CMK (cell line): Measurements from ENCODE around the gene CDHR2.
A peak's percentile ranks its signal among the peaks of the same experiment; 100 is the strongest.
"Not testable (repeated sequence)": the region's sequence is repeated elsewhere in the genome, so short reads cannot be mapped to it uniquely, and the experiment has no call there.

Experiments
- DNase-seq: peaks from one replicate; pipeline ENCODE4 v3.0.0-alpha.2; 2010; ENCODE audit warnings: low read depth

Gene CDHR2

DNA sequence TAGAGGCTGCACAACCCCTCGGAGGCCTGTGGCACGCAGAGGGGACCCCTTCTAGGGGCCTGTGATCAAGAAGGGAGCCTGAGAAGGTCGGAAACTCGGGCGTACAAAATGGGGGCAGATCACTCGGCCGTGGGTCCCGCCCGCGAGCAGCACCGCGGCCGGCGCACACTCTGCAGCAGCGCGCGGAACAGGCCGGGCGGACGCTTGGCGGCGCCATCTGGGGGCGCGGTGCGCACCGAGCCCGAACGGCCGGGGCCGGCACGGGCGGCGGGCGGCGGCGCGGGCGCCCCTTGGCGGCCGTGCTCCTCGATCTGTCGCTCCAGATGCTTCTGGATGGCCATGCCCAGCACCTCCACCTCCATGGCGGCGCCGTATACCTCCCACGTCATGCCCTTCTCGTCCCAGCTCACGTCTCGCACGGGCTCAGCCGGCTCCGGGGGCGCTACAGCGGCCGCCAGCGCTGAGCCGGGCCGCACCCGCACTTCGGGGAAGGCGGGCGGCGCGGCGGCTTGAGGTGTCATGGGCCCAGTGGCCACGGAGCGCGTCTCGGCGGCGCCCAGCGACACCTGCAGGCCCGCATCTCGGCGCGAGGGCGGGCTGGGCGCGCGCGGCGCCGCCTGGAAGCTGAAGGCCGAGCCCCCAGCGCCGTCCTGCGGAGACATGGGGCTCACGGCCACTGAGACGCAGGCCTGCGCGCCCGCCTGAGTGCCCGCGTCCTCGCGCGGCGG is 47.7 kb downstream of the CDHR2 start:
- no peak for DNase-seq

DNA sequence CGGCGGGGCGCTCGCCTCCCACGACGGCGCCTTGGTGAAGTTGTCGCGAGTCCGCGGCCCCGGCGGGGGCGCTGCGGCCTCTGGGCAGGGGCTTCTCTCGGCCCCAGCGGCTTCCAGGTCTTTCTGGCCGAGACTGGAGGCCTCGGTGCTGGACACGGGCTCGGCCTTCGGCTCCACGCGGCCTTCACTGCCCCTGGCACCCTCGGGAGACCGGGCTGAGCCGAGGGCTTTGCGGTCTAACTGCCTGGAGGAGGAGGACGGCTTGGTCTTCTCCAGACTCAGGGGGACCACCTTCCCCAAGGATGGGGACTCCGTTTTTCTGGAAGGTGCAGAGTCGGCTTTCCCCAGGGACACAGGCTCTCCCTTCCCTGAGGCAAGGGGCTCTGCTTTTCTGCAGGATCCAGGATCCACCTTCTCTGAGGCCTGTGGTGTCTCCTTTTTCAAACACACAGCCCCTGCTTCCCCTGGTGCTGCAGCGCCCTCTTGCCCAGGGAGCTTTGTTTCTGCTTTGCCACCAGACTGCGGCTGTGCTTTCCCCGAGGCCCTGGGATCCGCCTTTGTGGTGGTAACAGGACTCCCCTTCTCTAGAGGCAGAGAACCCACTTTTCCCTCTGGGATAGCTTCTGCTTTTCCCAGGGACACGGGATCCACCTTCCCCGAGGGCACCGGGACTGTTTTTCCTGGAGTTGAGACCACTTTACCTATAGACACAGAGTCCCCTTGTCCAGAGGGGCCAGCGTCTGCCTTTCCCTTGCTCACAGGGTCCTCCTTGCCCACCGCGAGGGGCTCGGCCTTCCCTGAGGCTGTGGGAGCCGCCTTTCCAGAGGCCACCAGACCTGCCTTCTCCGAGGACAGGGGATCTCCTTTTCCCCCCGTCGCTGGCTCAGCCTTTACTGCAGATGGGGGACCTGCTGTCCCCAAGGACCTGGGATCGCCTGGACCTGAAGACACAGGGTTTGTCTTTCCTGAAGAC is 48.6 kb downstream of the CDHR2 start:
- no peak for DNase-seq

GRCh38 chr5:176599749-176600430 is 50.7 kb downstream of the CDHR2 start:
- not testable (repeated sequence) for DNase-seq

GRCh38 chr5:176601901-176602482 is 52.9 kb downstream of the CDHR2 start:
- no peak for DNase-seq

DNA sequence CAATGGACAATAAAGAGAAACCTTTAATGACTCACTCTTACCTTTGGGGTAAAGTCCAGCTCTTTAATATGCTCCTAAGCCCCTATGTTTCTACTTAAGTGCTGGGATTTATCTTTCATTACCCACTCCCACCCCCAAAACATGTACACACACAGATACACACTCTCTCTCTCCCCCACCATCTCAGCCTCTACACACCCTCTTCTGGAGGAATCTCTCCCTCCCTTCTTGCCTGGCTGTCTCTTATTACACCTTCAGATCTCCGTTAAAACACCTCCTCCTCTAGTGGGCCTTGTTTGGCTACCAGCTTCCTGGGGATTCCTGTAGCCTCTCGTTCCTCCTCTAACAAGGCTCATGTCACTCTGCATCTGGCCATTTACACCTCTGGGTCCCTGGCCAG is 53.9 kb downstream of the CDHR2 start:
- no peak for DNase-seq

- no peak for DNase-seq
Measured at GRCh38 chr5:176606032-176606431, 56.9 kb downstream of the CDHR2 start.

DNA sequence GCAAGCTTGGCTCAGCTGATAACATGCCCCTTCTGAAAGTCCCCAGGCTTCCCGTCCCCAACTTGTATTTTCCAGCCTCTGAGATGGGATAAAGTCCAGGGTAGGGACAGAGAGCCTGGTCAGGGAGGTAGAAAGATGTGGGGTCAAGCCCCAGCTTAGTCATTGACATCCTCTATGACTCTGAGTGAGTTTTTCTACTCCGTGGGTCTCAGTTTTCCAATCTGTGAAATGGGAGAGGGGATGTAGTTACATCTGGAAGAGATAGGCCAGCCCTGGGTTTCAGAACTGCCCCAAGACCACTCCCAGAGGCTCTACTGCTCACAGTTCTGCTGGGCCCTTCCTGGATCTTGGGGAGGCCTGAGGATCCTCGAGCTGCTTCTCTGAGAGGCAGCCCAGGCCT is 57.7 kb downstream of the CDHR2 start:
- DNase-seq = no peak

DNA sequence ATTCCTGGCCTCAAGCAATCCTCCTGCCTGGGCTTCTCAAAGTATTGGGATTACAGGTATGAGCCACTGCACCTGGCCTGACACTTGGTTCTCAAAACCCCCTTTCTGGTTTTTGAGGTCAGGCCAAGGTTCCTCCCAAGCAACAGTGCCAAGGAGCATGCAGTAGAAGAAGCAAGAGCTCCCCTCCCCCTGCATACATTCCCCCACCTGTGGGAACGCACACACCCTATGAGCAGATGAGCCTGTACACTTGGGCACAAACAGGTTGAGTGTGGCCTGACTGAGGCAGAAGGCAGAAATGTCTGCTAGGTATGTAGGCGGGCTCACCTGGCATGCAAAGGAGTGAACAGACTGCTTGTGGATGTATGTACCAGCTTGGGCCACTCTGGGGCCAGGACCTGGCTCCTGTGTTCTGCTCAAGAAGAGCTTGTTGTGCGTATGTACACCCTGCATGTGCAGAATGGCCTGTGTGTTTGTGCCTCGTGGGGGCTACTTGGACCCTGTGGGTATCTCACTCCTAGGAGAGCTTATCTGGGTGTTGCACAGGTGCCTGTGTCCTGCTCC is 59.1 kb downstream of the CDHR2 start:
- no peak for DNase-seq

GRCh38 chr5:176608937-176609723 is 60.0 kb downstream of the CDHR2 start:
- no peak for DNase-seq

- DNase-seq = peak; percentile 22
Measured at GRCh38 chr5:176609724-176610434, 60.7 kb downstream of the CDHR2 start, which contains the start of gene GPRIN1. GPRIN1 (minus strand) TSS chr5:176610156; CDS start chr5:176599834, 10,322 bp downstream.

DNA sequence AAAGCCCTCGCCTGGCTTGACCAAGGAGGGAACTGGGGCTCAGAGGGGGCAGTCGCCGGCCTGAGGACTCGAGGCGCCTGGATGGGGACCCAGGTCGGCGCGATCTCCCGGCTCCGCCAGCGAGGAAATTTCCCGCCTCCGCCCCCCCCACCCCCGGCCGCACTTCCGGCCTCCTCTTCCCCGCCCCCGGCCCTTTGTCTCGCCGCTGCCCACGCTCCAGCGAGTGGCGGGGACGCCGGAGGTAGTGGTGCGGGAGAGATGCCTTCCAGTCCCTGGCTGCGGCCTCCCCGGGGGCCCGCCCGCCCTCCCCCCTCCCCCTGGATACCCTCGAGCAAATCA is 61.3 kb downstream of the CDHR2 start:
- no peak for DNase-seq

- DNase-seq = peak; percentile 31
Measured at GRCh38 chr5:176611435-176611834, 62.3 kb downstream of the CDHR2 start.

DNA sequence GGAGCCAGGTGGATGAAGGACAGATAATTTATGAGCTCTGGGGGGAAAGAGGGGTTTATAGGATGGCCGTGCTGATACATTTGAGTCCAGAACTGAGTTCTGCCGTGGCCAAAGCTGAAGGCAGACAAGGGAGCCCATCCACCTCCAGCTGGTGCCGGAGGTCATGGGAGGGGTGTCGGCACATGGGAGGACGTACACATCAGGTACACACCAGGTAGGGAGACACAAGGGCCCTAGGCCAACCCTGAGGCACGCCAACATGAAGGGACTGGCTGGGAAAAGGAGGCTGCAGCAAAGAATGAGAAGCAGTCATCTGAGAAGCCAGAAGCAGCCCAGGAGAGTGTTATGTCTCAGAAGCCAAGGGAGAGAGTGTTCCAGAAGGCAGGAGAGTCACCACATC is 62.9 kb downstream of the CDHR2 start:
- no peak for DNase-seq

DNA sequence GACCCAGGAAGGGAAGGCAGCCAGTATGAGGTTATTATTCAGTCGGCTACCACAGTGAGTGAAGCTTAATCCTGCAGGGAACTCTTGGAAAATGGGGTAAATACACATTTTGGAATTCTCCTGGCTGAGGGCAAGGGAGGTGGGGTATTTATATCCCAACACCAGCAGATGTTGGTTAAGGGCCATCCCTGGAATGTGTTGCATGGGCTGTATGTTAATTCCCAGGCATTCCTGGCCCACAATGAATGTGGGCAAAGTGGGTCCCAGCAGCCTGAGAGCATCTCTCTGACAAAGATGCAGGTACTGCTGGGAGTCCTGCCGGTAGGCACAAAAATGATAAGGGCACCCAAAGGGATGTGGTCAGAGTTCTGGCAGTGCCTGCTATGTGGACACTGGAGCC is 63.7 kb downstream of the CDHR2 start:
- no peak for DNase-seq

GRCh38 chr5:176614805-176615478 is 65.8 kb downstream of the CDHR2 start:
- no peak for DNase-seq

- no peak for DNase-seq
Measured at GRCh38 chr5:176616511-176616910, 67.4 kb downstream of the CDHR2 start.

DNA sequence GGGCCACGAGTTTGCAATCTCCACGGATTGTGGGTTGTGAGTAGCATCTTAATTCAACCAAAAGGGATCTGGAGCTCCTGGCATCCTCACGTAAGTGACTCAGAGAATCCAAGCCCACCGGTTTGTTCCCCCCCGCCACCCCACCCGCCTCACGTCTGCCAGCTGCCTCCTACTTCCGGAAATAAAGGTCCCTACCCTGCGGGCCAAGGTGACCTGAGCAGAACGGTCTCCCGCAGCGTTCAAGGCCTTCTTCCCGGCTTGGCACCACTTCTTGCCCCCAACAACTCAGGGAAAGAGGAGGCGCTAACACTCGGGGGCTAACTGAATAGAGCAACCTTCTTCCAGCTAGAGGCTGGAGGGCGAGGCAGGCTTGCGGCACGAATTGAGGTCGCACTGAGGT is 69.6 kb downstream of the CDHR2 start:
- no peak for DNase-seq

DNA sequence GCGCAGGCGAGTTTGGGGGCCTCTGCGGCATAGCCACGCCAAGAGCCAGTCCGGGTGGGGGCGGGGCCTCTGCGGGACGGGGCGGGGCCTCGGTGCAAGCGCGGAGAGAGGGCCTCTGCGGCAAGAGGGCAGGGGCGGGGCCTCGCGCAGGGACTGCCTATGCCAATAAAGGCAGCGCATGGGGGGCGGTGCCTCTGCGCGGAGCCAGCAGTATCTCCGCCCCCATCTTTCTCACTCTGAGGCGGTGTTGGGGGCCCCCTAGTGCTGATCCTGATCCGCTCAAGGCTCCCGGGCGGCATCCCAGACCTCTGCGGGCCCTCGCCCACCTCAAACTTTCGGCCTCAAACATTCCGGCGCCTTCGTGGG is 70.0 kb downstream of the CDHR2 start:
- DNase-seq = no peak

- no peak for DNase-seq
Measured at GRCh38 chr5:176619569-176620332, 70.6 kb downstream of the CDHR2 start.
